HG03159 (cell line): ENCODE results near the gene OTUB1.
A peak's percentile ranks its signal among the peaks of the same experiment; 100 is the strongest.
"Not testable (repeated sequence)": the region's sequence is repeated elsewhere in the genome, so short reads cannot be mapped to it uniquely, and the experiment has no call there.

Experiments
- ATAC-seq: cut with Tn5 transposase; IDR thresholded peaks from one replicate; pipeline ENCODE4 v1.9.1; 2021; ENCODE audit warnings: mild to moderate bottlenecking, moderate library complexity; ENCODE audit not compliant: unreplicated experiment

The OTUB1 gene, protein sequence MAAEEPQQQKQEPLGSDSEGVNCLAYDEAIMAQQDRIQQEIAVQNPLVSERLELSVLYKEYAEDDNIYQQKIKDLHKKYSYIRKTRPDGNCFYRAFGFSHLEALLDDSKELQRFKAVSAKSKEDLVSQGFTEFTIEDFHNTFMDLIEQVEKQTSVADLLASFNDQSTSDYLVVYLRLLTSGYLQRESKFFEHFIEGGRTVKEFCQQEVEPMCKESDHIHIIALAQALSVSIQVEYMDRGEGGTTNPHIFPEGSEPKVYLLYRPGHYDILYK

DNA sequence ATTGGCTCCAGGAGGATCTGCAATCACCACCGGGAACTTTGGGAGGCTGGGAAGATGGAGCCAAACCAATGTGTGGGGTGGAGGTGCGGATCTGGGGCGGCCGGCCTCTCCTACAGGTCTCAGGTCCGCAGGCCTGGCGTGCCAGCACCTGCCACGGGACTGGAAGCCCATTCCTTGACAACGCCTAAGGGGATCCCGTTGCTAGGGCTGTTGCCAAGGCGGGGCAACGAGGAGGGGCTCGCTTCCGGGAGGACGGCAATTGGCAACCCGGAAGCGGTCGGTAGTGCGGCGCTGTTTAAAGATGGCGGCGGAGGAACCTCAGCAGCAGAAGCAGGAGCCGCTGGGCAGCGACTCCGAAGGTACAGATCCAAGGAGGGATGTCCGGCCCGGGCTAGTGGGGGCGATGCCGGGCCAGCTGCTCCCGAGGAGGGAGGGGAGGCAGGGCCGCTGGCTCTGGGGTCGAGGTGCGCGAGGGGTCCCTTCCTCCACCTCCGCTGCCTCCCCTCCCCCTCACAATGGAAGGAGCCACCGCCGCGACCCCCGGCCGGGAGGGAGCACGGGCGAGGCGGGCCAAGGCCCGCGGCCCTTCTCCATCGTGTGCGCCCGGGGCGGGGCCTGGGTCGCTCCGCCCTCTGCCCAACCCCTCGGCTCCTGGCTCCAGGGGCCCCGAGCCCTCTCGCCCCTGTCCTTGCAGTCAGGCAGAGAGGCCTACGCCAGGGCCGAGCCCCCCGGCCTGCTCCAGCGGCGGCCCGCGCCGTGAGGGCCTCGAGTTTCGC lies at the start of gene OTUB1:
TSS of gene OTUB1 (plus strand) at position 283 of the 776 bp plus-strand sequence. CDS start at position 302, 19 bp downstream.
- ATAC-seq: peak; percentile 74

DNA sequence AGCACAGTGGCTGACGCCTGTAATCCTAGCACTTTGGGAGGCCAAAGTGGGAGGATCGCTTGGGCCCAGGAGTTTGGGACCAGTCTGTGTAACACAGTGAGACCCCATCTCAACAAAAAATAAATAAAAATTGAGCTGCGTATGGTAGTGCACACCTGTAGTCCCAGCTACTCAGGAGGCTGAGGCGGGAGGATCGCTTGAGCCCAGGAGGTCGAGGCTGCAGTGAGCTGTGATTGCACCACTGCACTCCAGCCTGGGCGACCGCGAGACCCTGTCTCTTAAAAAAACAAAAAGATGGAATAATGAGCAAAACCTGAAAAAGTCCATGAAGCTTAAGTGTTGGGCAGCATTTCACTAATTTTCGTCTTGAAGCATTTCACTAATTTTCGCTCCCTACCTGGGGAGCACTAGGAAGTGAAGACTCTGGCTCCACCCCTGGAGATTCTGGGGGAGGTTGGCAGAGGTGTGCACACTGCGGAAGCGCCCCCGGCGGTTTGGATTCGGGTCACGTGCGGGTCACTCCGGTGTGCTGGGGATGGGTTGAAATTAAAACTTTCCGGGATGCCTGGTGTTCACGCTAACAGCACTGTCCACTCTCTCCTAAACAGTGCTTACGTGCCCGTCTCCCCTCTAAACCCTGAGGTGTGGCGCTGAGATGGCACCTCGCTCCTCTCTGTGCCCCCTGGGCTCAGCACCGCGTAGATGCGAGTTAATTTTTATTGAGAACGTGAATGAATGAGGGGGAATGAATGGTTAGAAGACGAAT lies 48.3 kb upstream of the OTUB1 start:
- ATAC-seq: peak; percentile 15

- ATAC-seq: peak; percentile 88
Observed at GRCh38 chr11:63938479-63939396, 47.5 kb upstream of the OTUB1 start, which contains the start of gene NAA40. NAA40 (plus strand) TSS chr11:63939002; CDS start chr11:63939097, 95 bp downstream.

- ATAC-seq: no peak
Observed at GRCh38 chr11:63939397-63939891, 46.8 kb upstream of the OTUB1 start.

DNA sequence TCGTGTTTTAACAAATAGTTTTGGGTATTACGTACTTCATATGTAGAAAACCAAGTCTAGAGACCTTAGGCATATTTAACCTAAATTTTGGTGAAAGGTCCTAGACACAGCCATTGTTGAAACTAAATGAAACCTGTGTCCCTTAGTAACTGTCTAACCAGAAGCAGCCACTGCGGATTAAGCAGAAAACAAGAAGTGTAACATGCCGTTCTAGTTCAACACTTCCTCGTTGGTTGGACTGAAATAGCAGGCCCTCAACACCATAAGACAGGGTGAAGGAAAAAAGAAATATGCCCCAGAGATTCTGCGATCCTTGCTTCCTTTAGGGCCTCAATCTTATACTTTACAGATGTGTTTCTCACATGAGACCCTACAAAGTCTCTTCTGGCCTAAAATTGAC lies 45.5 kb upstream of the OTUB1 start:
- ATAC-seq: no peak

GRCh38 chr11:63941901-63942300 lies 44.3 kb upstream of the OTUB1 start:
- no peak for ATAC-seq

DNA sequence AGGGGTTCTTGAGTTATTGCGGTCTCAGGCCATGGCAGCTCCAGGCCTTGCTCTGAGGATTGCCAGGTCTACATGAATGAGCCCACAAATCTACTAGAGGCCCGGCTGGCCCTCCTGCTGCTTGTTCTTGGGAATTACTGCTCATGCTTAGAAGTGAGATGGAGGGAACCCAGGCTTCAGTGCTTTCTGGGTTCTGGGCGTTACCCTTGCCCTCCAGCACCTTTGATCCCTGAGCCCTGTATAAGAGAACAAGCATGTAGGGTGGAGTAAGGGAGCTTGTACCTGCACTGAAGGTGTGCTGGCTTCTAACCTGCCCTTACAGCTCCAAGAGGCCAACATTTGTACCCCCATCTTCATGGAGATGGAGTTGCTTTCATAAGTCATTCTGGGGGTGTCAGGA lies 43.4 kb upstream of the OTUB1 start:
- no peak for ATAC-seq

GRCh38 chr11:63944987-63945386 lies 41.3 kb upstream of the OTUB1 start:
- no peak for ATAC-seq

DNA sequence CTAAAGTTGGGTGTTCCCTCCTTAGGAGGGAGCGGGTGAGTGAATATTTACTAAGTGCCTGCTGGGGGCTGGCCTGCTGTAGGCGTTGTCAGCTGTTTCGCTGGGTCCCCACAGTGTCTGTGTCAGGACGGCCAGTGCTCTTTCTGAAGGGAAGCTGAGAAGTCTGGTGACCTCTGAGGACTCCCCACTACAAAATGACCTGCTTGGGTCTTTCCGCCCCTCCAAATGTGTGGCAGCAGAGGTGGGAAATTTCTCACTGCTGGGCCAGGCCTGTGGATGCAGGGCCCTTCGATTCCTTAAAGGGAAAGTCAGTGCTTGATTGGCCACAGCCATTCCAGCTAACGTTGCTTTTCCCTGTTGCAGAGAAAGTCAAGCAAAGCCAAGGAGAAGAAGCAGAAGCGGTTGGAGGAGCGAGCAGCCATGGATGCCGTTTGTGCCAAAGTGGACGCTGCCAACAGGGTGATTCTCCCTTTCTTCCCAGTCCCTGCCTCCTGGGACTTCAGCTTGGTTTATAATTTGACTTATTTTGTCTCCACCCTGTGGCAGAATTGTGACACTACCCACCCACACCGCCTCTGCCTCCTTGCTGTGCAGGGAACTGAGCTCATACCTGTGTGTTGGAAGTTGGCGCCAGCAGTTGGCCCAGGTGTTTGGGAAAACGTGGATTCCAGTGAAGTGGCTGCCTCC lies 40.6 kb upstream of the OTUB1 start:
- ATAC-seq: no peak

DNA sequence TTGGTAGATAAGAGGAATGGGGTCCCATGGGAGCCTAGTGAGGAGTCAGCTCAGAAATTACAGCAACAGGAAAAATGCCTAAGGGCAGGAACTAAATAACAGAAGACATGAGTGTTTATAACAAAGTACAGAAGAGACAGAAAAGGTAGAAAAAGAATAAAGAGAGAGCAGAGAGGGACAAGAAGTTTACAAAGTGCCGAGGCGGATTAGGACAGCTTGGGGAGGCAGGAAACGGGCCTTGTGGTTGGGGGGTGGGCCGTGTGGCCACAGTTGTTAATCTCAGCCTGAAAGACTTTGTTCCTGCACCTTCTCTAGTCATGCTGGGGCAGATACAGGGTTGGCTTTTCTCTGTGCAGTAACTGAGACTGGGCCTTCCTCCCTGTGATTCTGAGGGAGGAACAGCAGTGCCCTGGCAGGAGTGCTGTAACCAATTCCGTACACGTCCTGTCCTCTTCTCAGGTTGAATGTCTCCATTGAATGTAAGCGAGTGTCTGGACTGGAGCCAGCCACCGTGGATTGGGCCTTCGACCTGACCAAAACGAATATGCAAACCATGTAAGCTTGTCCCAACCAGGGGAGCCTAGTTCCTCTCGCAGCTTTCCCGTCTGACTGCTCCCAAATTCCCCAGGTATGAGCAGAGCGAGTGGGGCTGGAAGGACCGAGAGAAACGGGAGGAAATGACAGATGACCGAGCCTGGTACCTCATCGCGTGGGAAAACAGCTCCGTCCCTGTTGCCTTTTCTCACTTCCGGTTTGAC lies 34.3 kb upstream of the OTUB1 start:
- no peak for ATAC-seq

DNA sequence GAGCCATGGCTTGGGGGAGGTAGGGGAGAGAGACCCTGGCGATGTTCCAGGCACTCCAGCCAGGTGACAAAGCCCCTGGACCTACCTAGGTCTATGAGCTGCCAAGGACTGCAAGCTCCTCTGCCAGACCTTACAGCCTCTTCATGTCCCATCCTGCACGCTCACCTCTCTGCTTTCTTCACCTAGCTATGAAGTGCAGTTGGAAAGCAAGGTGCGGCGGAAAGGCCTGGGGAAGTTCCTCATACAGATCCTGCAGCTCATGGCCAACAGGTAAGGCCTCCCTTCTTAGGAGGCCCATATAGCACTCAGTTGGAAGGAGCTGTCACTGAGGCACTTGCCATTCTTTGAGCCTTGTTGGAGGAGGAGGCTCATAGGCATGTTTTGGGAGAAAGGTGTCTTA lies 33.7 kb upstream of the OTUB1 start:
- ATAC-seq: no peak

DNA sequence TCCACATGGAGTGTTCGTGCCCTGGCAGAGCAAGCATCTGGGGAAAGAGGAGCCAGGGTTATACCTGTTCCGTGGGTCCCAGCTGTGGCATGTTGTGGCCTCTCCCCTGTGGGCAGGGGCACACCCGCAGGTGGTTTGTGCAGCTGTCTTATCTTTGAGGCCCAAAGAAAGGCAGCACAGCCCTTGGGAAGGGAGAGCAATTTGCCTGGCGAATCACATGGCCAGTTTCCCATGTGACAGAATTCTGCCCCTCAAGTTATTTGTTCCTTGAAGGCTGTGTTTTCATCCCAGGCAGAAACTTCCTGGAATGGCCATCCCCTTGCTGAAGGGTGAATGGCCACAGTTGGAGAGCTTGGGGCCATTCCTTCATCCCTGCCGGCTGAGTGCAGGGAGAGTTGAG lies 28.2 kb upstream of the OTUB1 start:
- ATAC-seq: no peak

- ATAC-seq: no peak
Observed at GRCh38 chr11:63961608-63962412, 24.4 kb upstream of the OTUB1 start.

GRCh38 chr11:63963895-63964294 lies 22.3 kb upstream of the OTUB1 start:
- not testable (repeated sequence) for ATAC-seq

DNA sequence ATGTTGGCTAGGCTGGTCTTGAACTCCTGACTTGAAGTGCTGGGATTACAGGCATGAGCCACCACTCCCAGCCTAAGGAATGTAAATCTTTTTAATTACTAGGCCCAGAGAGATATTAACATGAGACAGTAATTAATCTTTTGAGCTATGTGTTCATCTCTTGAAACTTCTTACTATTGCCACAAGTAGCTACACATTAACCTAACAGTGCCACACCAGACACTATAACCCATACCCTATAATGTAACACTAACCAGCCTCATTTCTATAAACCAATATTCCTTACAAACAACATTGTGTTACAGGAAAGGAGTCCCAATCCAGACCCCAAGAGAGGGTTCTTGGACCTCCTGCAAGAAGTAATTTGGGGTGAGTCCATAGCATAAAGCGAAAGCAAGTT lies 19.8 kb upstream of the OTUB1 start:
- ATAC-seq: no peak

GRCh38 chr11:63969461-63969860 lies 16.8 kb upstream of the OTUB1 start:
- ATAC-seq: no peak

GRCh38 chr11:63970902-63971301 lies 15.3 kb upstream of the OTUB1 start:
- ATAC-seq: no peak

DNA sequence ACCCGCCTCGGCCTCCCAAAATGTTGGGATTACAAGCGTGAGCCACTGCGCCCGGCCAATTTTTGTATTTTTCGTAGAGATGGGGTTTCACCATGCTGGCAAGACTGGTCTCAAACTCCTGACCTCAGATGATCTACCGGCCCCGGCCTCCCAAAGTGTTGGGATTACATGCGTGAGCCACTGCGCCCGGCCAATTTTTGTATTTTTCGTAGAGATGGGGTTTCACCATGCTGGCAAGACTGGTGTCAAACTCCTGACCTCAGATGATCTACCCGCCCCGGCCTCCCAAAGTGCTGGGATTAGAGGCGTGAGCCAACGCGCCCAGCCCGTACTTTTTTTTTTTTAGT lies 12.4 kb upstream of the OTUB1 start:
- ATAC-seq: not testable (repeated sequence)
